KMS-11 (cell line): ENCODE results near the gene SPNS1.
"Not testable (repeated sequence)": the region's sequence is repeated elsewhere in the genome, so short reads cannot be mapped to it uniquely, and the experiment has no call there.

Source experiments
- H2AFZ ChIP-seq: fragments of 200-600 bp; sonication (generic); 2 replicates; pipeline ENCODE4 v1.6.1; 2016; ENCODE audit warnings: antibody characterized with exemption, mixed run types, low read depth
- H3K27ac ChIP-seq: fragments of 200-600 bp; sonication (generic); 2 replicates; pipeline ENCODE4 v1.6.1; 2016; ENCODE audit warnings: mild to moderate bottlenecking, mixed run types
- H3K27me3 ChIP-seq: fragments of 200-600 bp; sonication (generic); 2 replicates; pipeline ENCODE4 v1.6.1; 2017; ENCODE audit warnings: mild to moderate bottlenecking, low read depth, mixed run types, moderate library complexity; ENCODE audit not compliant: insufficient read depth
- H3K36me3 ChIP-seq: fragments of 200-600 bp; sonication (generic); 2 replicates; pipeline ENCODE4 v1.6.1; 2017; ENCODE audit warnings: mild to moderate bottlenecking, mixed run types; ENCODE audit not compliant: insufficient read depth
- H3K4me1 ChIP-seq: fragments of 200-600 bp; sonication (generic); 2 replicates; pipeline ENCODE4 v1.6.1; 2016; ENCODE audit warnings: mild to moderate bottlenecking, low read depth, mixed run types; ENCODE audit not compliant: poor library complexity, severe bottlenecking
- H3K4me2 ChIP-seq: fragments of 200-600 bp; sonication (generic); 2 replicates; pipeline ENCODE4 v1.7.0; 2016; ENCODE audit warnings: mild to moderate bottlenecking, mixed run types
- H3K4me3 ChIP-seq: fragments of 200-600 bp; sonication (generic); IDR thresholded peaks from 2 replicates; pipeline ENCODE4 v1.6.1; 2017; ENCODE audit warnings: low read depth, low read length, mixed read lengths; ENCODE audit not compliant: insufficient read depth
- H3K79me2 ChIP-seq: fragments of 200-600 bp; sonication (generic); 2 replicates; pipeline ENCODE4 v1.6.1; 2016; ENCODE audit warnings: low read depth, mixed run types; ENCODE audit not compliant: insufficient read depth
- H3K9ac ChIP-seq: fragments of 200-600 bp; sonication (generic); 2 replicates; pipeline ENCODE4 v1.6.1; 2016; ENCODE audit warnings: mild to moderate bottlenecking, mixed run types
- H4K20me1 ChIP-seq: fragments of 200-600 bp; sonication (generic); 2 replicates; pipeline ENCODE4 v1.6.1; 2016; ENCODE audit warnings: mild to moderate bottlenecking, mixed run types; ENCODE audit not compliant: insufficient read depth
- CTCF ChIP-seq: fragments of 200-600 bp; sonication (generic); conservative IDR thresholded peaks from 2 replicates; pipeline ENCODE4 v1.6.1; 2017; ENCODE audit warnings: low read depth, mild to moderate bottlenecking, antibody characterized with exemption, low read length, moderate library complexity, mixed read lengths

SPNS1 gene

GRCh38 chr16:28964072-28964471 is 10.5 kb upstream of the SPNS1 start:
- Histone ChIP-seq H3K4me1 (no peaks in the 10 kb centered on the region), H3K4me3 (no peak overlapping the region), H3K79me2 (no peaks in the 10 kb centered on the region), H3K27ac (no peak overlapping the region), H3K9ac (no peak overlapping the region), H2AFZ (no peak overlapping the region), H3K36me3 (no peaks in the 10 kb centered on the region), H3K27me3 (no peaks in the 10 kb centered on the region), H4K20me1 (no peaks in the 10 kb centered on the region), H3K4me2 (no peak overlapping the region)
- TF ChIP-seq CTCF: no peak

GRCh38 chr16:28964496-28964895 is 10.1 kb upstream of the SPNS1 start:
- Histone ChIP-seq H3K4me3 (no peak overlapping the region), H3K9ac (no peak overlapping the region), H3K27me3 (no peaks in the 10 kb centered on the region), H3K79me2 (no peaks in the 10 kb centered on the region), H2AFZ (no peak overlapping the region), H3K4me1 (no peaks in the 10 kb centered on the region), H4K20me1 (no peaks in the 10 kb centered on the region), H3K27ac (no peak overlapping the region), H3K4me2 (no peak overlapping the region), H3K36me3 (no peaks in the 10 kb centered on the region)
- no peak for TF ChIP-seq CTCF

GRCh38 chr16:28967156-28967555 is 7.4 kb upstream of the SPNS1 start:
- Histone ChIP-seq H3K79me2 (no peaks in the 10 kb centered on the region), H3K4me3 (no peak overlapping the region), H3K4me1 (no peaks in the 10 kb centered on the region), H4K20me1 (no peaks in the 10 kb centered on the region), H3K9ac (no peak overlapping the region), H3K4me2 (no peak overlapping the region), H2AFZ (no peak overlapping the region), H3K27ac (no peak overlapping the region), H3K36me3 (no peaks in the 10 kb centered on the region), H3K27me3 (no peaks in the 10 kb centered on the region)
- no peak for TF ChIP-seq CTCF

DNA sequence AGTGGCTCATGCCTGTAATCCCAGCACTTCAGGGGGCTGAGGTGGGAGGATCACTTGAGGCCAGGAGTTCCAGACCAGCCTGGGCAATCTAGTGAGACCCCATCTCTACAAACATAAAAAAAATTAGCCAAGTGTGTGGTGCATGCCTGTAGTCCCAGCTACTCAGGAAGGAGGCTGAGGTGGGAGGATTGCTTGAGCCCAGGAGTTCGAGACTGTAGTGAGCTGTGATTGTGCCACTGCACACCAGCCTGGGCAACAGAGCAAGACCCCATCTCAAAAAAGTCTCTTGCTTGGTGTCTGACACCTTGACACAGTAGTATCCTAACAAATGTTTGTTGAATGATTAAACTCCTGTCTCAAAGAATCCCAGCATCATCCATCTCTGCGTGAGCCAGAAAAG is 4.9 kb upstream of the SPNS1 start:
- H3K36me3 ChIP-seq, H3K27me3 ChIP-seq, H3K27ac ChIP-seq, H4K20me1 ChIP-seq, H3K4me2 ChIP-seq, H3K4me3 ChIP-seq, H3K4me1 ChIP-seq, H3K79me2 ChIP-seq, H3K9ac ChIP-seq, H2AFZ ChIP-seq: not testable (repeated sequence)

GRCh38 chr16:28974007-28974436 is 556 bp upstream of the SPNS1 start:
- peak overlapping the region; percentile 92 for H2AFZ ChIP-seq

More at GRCh38 chr16:28974007-28974436, 556 bp upstream of the SPNS1 start:
- no peaks in the 10 kb centered on the region for H3K36me3 ChIP-seq
- H3K27ac ChIP-seq: peak overlapping the region; percentile 15; the same call in 1 of the 2 replicates
- H3K9ac ChIP-seq: peak overlapping the region; percentile 72
- peaks cover 14% of the 10 kb centered on the region for H3K4me1 ChIP-seq
- H4K20me1 ChIP-seq: no peaks in the 10 kb centered on the region
- peak overlapping the region; percentile 44 for H3K4me3 ChIP-seq
- H3K4me2 ChIP-seq: peak overlapping the region; percentile 88
- peak; percentile 73 for TF ChIP-seq CTCF
- no peaks in the 10 kb centered on the region for H3K27me3 ChIP-seq
- no peaks in the 10 kb centered on the region for H3K79me2 ChIP-seq
